Activated CD8-positive, alpha-beta memory T cell treated with anti-CD3 and anti-CD28 coated beads for 4 hours (primary cell): Measurements from ENCODE around the gene PPM1H.
"Not testable (repeated sequence)": the region's sequence is repeated elsewhere in the genome, so short reads cannot be mapped to it uniquely, and the experiment has no call there.

Experiments
- DNase-seq, 2 donors: peaks; one replicate each; pipeline ENCODE4 v3.0.0-alpha.2; 2020; ENCODE audit warnings: low read depth in 2 of 2

Gene PPM1H

GRCh38 chr12:62947364-62947763, 12.4 kb upstream of the PPM1H start:
- no peak for DNase-seq

GRCh38 chr12:62943779-62944395, 8.9 kb upstream of the PPM1H start:
- DNase-seq: no peak

GRCh38 chr12:62942316-62942715, 7.4 kb upstream of the PPM1H start:
- not testable (repeated sequence) for DNase-seq

- no peak for DNase-seq
Observed at GRCh38 chr12:62934239-62934798, 631 bp downstream of the PPM1H start.

GRCh38 chr12:62933602-62934238, 1.2 kb downstream of the PPM1H start:
- no peak for DNase-seq

GRCh38 chr12:62933220-62933601, 1.7 kb downstream of the PPM1H start:
- no peak for DNase-seq

GRCh38 chr12:62931477-62931876, 3.5 kb downstream of the PPM1H start:
- no peak for DNase-seq

- DNase-seq: no peak
Observed at GRCh38 chr12:62930546-62931425, 4.2 kb downstream of the PPM1H start.

GRCh38 chr12:62928632-62929031, 6.3 kb downstream of the PPM1H start:
- DNase-seq: no peak

GRCh38 chr12:62925680-62926079, 9.3 kb downstream of the PPM1H start:
- DNase-seq: no peak

- DNase-seq: no peak
Observed at GRCh38 chr12:62924084-62924483, 10.9 kb downstream of the PPM1H start.

- no peak for DNase-seq
Observed at GRCh38 chr12:62922539-62922938, 12.4 kb downstream of the PPM1H start.

- DNase-seq: no peak
Observed at GRCh38 chr12:62919838-62920237, 15.1 kb downstream of the PPM1H start.

- DNase-seq: no peak
Observed at GRCh38 chr12:62917926-62918325, 17.0 kb downstream of the PPM1H start.

GRCh38 chr12:62916632-62917425, 18.1 kb downstream of the PPM1H start:
- no peak for DNase-seq

- DNase-seq: no peak
Observed at GRCh38 chr12:62915204-62915529, 19.8 kb downstream of the PPM1H start.

GRCh38 chr12:62914443-62915203, 20.3 kb downstream of the PPM1H start:
- DNase-seq: no peak

GRCh38 chr12:62913380-62913779, 21.6 kb downstream of the PPM1H start:
- DNase-seq: no peak

- no peak for DNase-seq
Observed at GRCh38 chr12:62912644-62913043, 22.3 kb downstream of the PPM1H start.

- DNase-seq: no peak
Observed at GRCh38 chr12:62911286-62911685, 23.7 kb downstream of the PPM1H start.

GRCh38 chr12:62910549-62911169, 24.3 kb downstream of the PPM1H start:
- no peak for DNase-seq
